ENCODE results near the gene ROCK2.

DNA sequence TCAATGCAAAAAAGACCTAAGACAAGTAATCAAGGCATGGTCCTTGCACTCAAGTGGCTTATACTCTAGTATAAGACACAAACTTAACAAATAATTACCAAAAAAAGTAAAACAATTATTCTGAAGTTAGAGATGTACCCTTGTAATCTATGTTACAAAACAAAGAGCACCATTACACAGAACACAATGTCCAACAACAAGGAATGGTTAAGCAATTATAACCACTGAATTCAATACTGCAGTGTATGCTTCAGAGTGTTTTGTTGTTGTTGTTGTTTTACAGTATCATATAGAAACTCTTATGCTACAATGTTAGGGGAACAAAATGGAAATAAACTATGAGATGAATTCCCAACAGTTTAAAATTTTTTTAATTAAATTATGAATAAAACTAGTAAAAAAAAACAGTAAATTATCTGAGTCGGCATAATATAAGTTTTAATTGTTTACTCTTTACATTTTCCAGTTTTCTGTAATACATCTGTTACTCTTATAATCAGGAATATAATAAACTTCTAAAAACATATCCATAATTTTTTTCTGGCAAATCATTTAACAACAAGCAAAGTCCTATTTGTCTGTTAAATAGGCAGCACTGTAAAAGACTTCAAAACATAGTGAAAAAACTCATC lies 29.2 kb downstream of the ROCK2 start:
- TF ChIP-seq, protein P1, sequence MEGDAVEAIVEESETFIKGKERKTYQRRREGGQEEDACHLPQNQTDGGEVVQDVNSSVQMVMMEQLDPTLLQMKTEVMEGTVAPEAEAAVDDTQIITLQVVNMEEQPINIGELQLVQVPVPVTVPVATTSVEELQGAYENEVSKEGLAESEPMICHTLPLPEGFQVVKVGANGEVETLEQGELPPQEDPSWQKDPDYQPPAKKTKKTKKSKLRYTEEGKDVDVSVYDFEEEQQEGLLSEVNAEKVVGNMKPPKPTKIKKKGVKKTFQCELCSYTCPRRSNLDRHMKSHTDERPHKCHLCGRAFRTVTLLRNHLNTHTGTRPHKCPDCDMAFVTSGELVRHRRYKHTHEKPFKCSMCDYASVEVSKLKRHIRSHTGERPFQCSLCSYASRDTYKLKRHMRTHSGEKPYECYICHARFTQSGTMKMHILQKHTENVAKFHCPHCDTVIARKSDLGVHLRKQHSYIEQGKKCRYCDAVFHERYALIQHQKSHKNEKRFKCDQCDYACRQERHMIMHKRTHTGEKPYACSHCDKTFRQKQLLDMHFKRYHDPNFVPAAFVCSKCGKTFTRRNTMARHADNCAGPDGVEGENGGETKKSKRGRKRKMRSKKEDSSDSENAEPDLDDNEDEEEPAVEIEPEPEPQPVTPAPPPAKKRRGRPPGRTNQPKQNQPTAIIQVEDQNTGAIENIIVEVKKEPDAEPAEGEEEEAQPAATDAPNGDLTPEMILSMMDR (IDR thresholded peaks at IDR 0.05): no peak
- no peak for TF ChIP-seq POLR2A (IDR thresholded peaks at IDR 0.05)

All from Peyer's patch (tissue), 4 donors.